Measurements from ENCODE around the gene ZNF577. TPM values are rescaled to one million over a fixed set of nuclear protein-coding genes. Genes with fewer than 3 reads are reported as not detected.

ZNF577 gene
- total RNA-seq, 1 experiment from 2014 or later = 3.6 TPM

DNA sequence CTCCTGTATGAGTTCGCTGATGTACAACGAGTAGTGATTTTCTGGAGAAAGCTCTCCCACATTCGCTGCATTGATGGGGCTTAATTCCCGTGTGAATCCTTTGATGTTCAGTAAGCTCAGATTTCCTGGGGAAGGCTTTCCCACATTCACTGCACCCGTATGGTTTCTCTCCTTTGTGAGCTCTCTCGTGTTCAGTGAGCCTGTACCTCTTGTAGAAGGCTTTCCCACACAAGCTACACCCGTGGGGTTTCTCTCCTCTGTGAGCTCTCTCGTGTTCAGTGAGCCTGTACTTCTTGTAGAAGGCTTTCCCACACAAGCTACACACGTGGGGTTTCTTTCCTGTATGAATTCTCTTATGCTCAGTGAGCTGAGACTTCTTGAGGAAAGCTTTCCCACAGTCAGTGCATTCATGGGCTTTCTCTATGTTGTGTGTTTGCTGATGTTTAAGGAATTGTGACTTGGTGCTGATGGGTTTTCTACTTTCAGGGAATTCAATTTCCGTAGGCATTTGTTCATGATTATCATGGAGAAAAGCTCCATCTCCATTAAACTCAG, 3.5 kb upstream of the ZNF577 start:
- in situ Hi-C loops (cut with HindIII; ENCODE audit: low pct_unique_long_range_greater_than_20kb, low sequenced_read_pairs) (no loop called here), intact Hi-C loops (cut with micrococcal nuclease; ENCODE audit: unreplicated experiment) (no loop called here)
- Histone ChIP-seq H3K4me3 (ENCODE audit: low read depth in 2 of 2, low read length in 2 of 2) (no peak overlapping the region), H3K36me3 (ENCODE audit: control insufficient read depth, insufficient read depth, low read length) (peaks cover 5% of the 10 kb centered on the region; the same call in 1 of the 2 replicates), H3K27me3 (ENCODE audit: control insufficient read depth, insufficient read depth, low read length) (no peaks in the 10 kb centered on the region), H3K27ac (ENCODE audit: low read length) (no peak overlapping the region), H3K4me1 (ENCODE audit: control insufficient read depth, insufficient read depth, low read length) (no peaks in the 10 kb centered on the region), H3K9me3 (ENCODE audit: control insufficient read depth, insufficient read depth, low read depth, low read length) (peaks cover 64% of the 10 kb centered on the region)
- POLR2A ChIA-PET = no interaction called here
- DNase-seq (ENCODE audit: low read depth, low spot score) = no peak
- no peak for ATAC-seq
- TF ChIP-seq CTCF (IDR thresholded peaks at IDR 0.05) (no peak), SIN3A (IDR thresholded peaks at IDR 0.05; ENCODE audit: borderline replicate concordance, insufficient read depth, low read depth, low read length) (no peak), POLR2AphosphoS5 (IDR thresholded peaks at IDR 0.05; ENCODE audit: low read depth, low read length) (no peak), TCF7L2 (IDR thresholded peaks at IDR 0.05; ENCODE audit: low read depth, low read length) (no peak)
- TF ChIP-seq, protein P1, sequence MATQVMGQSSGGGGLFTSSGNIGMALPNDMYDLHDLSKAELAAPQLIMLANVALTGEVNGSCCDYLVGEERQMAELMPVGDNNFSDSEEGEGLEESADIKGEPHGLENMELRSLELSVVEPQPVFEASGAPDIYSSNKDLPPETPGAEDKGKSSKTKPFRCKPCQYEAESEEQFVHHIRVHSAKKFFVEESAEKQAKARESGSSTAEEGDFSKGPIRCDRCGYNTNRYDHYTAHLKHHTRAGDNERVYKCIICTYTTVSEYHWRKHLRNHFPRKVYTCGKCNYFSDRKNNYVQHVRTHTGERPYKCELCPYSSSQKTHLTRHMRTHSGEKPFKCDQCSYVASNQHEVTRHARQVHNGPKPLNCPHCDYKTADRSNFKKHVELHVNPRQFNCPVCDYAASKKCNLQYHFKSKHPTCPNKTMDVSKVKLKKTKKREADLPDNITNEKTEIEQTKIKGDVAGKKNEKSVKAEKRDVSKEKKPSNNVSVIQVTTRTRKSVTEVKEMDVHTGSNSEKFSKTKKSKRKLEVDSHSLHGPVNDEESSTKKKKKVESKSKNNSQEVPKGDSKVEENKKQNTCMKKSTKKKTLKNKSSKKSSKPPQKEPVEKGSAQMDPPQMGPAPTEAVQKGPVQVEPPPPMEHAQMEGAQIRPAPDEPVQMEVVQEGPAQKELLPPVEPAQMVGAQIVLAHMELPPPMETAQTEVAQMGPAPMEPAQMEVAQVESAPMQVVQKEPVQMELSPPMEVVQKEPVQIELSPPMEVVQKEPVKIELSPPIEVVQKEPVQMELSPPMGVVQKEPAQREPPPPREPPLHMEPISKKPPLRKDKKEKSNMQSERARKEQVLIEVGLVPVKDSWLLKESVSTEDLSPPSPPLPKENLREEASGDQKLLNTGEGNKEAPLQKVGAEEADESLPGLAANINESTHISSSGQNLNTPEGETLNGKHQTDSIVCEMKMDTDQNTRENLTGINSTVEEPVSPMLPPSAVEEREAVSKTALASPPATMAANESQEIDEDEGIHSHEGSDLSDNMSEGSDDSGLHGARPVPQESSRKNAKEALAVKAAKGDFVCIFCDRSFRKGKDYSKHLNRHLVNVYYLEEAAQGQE (IDR thresholded peaks at IDR 0.05; ENCODE audit: insufficient read depth in 1 of 2, low read depth in 2 of 2, low read length in 1 of 2) = no peak
- CTCF ChIA-PET = no interaction called here
- BruUV-seq (replicated peaks) = TSS peak; percentile 34

- TF ChIP-seq TCF7L2 (IDR thresholded peaks at IDR 0.05; ENCODE audit: low read depth, low read length) = no peak
- no peak for TF ChIP-seq POLR2AphosphoS5 (IDR thresholded peaks at IDR 0.05; ENCODE audit: low read depth, low read length)
- no peak for TF ChIP-seq SIN3A (IDR thresholded peaks at IDR 0.05; ENCODE audit: borderline replicate concordance, insufficient read depth, low read depth, low read length)
- TF ChIP-seq, protein P1 (IDR thresholded peaks at IDR 0.05; ENCODE audit: insufficient read depth in 1 of 2, low read depth in 2 of 2, low read length in 1 of 2) = no peak
- no peak for TF ChIP-seq CTCF (IDR thresholded peaks at IDR 0.05)
- Histone ChIP-seq H3K9me3 (ENCODE audit: control insufficient read depth, insufficient read depth, low read depth, low read length) (peaks cover 64% of the 10 kb centered on the region), H3K27ac (ENCODE audit: low read length) (no peak overlapping the region), H3K27me3 (ENCODE audit: control insufficient read depth, insufficient read depth, low read length) (no peaks in the 10 kb centered on the region), H3K36me3 (ENCODE audit: control insufficient read depth, insufficient read depth, low read length) (peaks cover 5% of the 10 kb centered on the region; the same call in 1 of the 2 replicates), H3K4me3 (ENCODE audit: low read depth in 2 of 2, low read length in 2 of 2) (no peak overlapping the region), H3K4me1 (ENCODE audit: control insufficient read depth, insufficient read depth, low read length) (no peaks in the 10 kb centered on the region)
- DNase-seq (ENCODE audit: low read depth, low spot score) = no peak
- in situ Hi-C loops (cut with HindIII; ENCODE audit: low pct_unique_long_range_greater_than_20kb, low sequenced_read_pairs) = no loop called here
- BruUV-seq (replicated peaks) = no TSS peak
- no peak for ATAC-seq
- intact Hi-C loops (cut with micrococcal nuclease; ENCODE audit: unreplicated experiment) = no loop called here
- POLR2A ChIA-PET = no interaction called here
- CTCF ChIA-PET = no interaction called here
Measured at GRCh38 chr19:51889934-51890333, 2.2 kb upstream of the ZNF577 start.

Measured in Panc1 (cell line).